Loucy (cell line): Measurements from ENCODE around the gene ADGRF3.
"Not testable (repeated sequence)": the region's sequence is repeated elsewhere in the genome, so short reads cannot be mapped to it uniquely, and the experiment has no call there.

Source experiments
- H2AFZ ChIP-seq: fragments of 200-600 bp; sonication (generic); 2 replicates; pipeline ENCODE4 v1.6.0; 2016; ENCODE audit warnings: antibody characterized with exemption, mild to moderate bottlenecking, low read length, moderate library complexity
- H3F3A ChIP-seq: fragments of 200-600 bp; 2 replicates; pipeline ENCODE4 v1.6.0; 2016; ENCODE audit warnings: antibody characterized with exemption, low read depth, mild to moderate bottlenecking
- H3K27me3 ChIP-seq: fragments of 200-600 bp; sonication (generic); 2 replicates; pipeline ENCODE4 v1.6.1; 2014; ENCODE audit warnings: low read length, mild to moderate bottlenecking; ENCODE audit not compliant: insufficient read depth, poor library complexity, severe bottlenecking
- H3K36me3 ChIP-seq: fragments of 200-600 bp; sonication (generic); 2 replicates; pipeline ENCODE4 v1.6.1; 2016; ENCODE audit warnings: low read length; ENCODE audit not compliant: insufficient read depth
- H3K4me1 ChIP-seq: fragments of 200-600 bp; sonication (generic); 2 replicates; pipeline ENCODE4 v1.5.1; 2014; ENCODE audit warnings: low read length, mild to moderate bottlenecking; ENCODE audit not compliant: insufficient read depth, poor library complexity, severe bottlenecking
- H3K4me2 ChIP-seq: fragments of 200-600 bp; sonication (generic); 2 replicates; pipeline ENCODE4 v1.6.0; 2014; ENCODE audit warnings: antibody characterized with exemption, low read length, low read depth, mild to moderate bottlenecking; ENCODE audit not compliant: poor library complexity, severe bottlenecking
- H3K4me3 ChIP-seq: fragments of 200-600 bp; sonication (generic); 2 replicates; pipeline ENCODE4 v1.5.1; 2014; ENCODE audit warnings: low read length, mild to moderate bottlenecking, mixed read lengths; ENCODE audit not compliant: poor library complexity, severe bottlenecking
- H3K79me2 ChIP-seq: fragments of 200-600 bp; sonication (generic); 2 replicates; pipeline ENCODE4 v1.6.1; 2014; ENCODE audit warnings: low read length; ENCODE audit not compliant: insufficient read depth
- H3K9ac ChIP-seq: fragments of 200-600 bp; sonication (generic); 2 replicates; pipeline ENCODE4 v1.6.0; 2014; ENCODE audit warnings: mild to moderate bottlenecking, low read depth, low read length, moderate library complexity; ENCODE audit not compliant: poor library complexity, severe bottlenecking
- H3K9me2 ChIP-seq: fragments of 200-600 bp; sonication (generic); replicated peaks from 2 replicates; pipeline ENCODE4 v1.6.1; 2016; ENCODE audit warnings: low read depth, low read length, mixed read lengths
- H3K9me3 ChIP-seq: fragments of 200-600 bp; sonication (generic); 2 replicates; pipeline ENCODE4 v1.6.1; 2014; ENCODE audit warnings: mild to moderate bottlenecking, antibody characterized with exemption, low read length, low read depth; ENCODE audit not compliant: insufficient read depth
- H4K20me1 ChIP-seq: fragments of 200-600 bp; sonication (generic); 2 replicates; pipeline ENCODE4 v1.6.0; 2014; ENCODE audit warnings: antibody characterized with exemption, low read length, mild to moderate bottlenecking; ENCODE audit not compliant: insufficient read depth, poor library complexity, severe bottlenecking
- EZH2phosphoT487 ChIP-seq: fragments of 200-600 bp; IDR thresholded peaks from 2 replicates; pipeline ENCODE4 v1.6.1; 2018; ENCODE audit warnings: antibody characterized with exemption, mild to moderate bottlenecking, moderate library complexity, borderline replicate concordance
- TF ChIP-seq, protein P1 (sequence below): fragments of 200-600 bp; sonication (generic); conservative IDR thresholded peaks from 2 replicates; pipeline ENCODE4 v1.5.1; 2014; ENCODE audit warnings: mild to moderate bottlenecking, antibody characterized with exemption, low read length

The ADGRF3 gene

GRCh38 chr2:26382564-26382963 is 36.0 kb upstream of the ADGRF3 start:
- Histone ChIP-seq H3K4me2 (no peak overlapping the region), H3K9me2 (no peaks in the 10 kb centered on the region), H3K4me1 (no peaks in the 10 kb centered on the region), H3K79me2 (no peaks in the 10 kb centered on the region), H3K4me3 (no peak overlapping the region), H3K9me3 (no peaks in the 10 kb centered on the region), H3F3A (no peaks in the 10 kb centered on the region), H4K20me1 (no peaks in the 10 kb centered on the region), H3K36me3 (peaks cover 61% of the 10 kb centered on the region; the same call in 1 of the 2 replicates), H3K27me3 (no peaks in the 10 kb centered on the region), H2AFZ (no peak overlapping the region), H3K9ac (no peak overlapping the region)
- TF ChIP-seq, protein P1, sequence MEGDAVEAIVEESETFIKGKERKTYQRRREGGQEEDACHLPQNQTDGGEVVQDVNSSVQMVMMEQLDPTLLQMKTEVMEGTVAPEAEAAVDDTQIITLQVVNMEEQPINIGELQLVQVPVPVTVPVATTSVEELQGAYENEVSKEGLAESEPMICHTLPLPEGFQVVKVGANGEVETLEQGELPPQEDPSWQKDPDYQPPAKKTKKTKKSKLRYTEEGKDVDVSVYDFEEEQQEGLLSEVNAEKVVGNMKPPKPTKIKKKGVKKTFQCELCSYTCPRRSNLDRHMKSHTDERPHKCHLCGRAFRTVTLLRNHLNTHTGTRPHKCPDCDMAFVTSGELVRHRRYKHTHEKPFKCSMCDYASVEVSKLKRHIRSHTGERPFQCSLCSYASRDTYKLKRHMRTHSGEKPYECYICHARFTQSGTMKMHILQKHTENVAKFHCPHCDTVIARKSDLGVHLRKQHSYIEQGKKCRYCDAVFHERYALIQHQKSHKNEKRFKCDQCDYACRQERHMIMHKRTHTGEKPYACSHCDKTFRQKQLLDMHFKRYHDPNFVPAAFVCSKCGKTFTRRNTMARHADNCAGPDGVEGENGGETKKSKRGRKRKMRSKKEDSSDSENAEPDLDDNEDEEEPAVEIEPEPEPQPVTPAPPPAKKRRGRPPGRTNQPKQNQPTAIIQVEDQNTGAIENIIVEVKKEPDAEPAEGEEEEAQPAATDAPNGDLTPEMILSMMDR: no peak
- no peak for TF ChIP-seq EZH2phosphoT487

- Histone ChIP-seq H3K36me3 (peaks cover 68% of the 10 kb centered on the region; the same call in 1 of the 2 replicates), H3K9ac (no peak overlapping the region), H3K79me2 (no peaks in the 10 kb centered on the region), H3K4me1 (no peaks in the 10 kb centered on the region), H3K9me3 (no peaks in the 10 kb centered on the region), H3K9me2 (no peaks in the 10 kb centered on the region), H2AFZ (no peak overlapping the region), H3K27me3 (no peaks in the 10 kb centered on the region), H3K4me3 (no peak overlapping the region), H4K20me1 (no peaks in the 10 kb centered on the region), H3F3A (no peaks in the 10 kb centered on the region), H3K4me2 (no peak overlapping the region)
- TF ChIP-seq EZH2phosphoT487: no peak
- TF ChIP-seq, protein P1: no peak
Observed at GRCh38 chr2:26380281-26380680, 33.7 kb upstream of the ADGRF3 start.

GRCh38 chr2:26376799-26377198 is 30.2 kb upstream of the ADGRF3 start:
- Histone ChIP-seq H3K9me3 (no peaks in the 10 kb centered on the region), H2AFZ (no peak overlapping the region), H3F3A (no peaks in the 10 kb centered on the region), H3K36me3 (peaks cover 76% of the 10 kb centered on the region; the same call in 1 of the 2 replicates), H3K4me2 (no peak overlapping the region), H3K9ac (no peak overlapping the region), H3K4me3 (no peak overlapping the region), H4K20me1 (no peaks in the 10 kb centered on the region), H3K79me2 (no peaks in the 10 kb centered on the region), H3K4me1 (no peaks in the 10 kb centered on the region), H3K9me2 (no peaks in the 10 kb centered on the region), H3K27me3 (no peaks in the 10 kb centered on the region)
- no peak for TF ChIP-seq EZH2phosphoT487
- TF ChIP-seq, protein P1: no peak

DNA sequence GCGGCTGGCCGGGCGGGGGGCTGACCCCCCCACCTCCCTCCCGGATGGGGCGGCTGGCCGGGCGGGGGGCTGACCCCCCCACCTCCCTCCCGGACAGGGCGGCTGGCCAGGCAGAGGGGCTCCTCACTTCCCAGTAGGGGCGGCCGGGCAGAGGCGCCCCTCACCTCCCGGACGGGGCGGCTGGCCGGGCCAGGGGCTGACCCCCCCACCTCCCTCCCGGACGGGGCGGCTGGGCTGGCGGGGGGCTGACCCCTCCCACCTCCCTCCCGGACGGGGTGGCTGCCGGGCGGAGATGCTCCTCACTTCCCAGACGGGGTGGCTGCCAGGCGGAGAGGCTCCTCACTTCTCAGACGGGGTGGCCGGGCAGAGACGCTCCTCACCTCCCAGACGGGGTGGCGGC is 24.3 kb upstream of the ADGRF3 start:
- H3K4me3 ChIP-seq, H3K9me2 ChIP-seq, H3K9me3 ChIP-seq, H3K79me2 ChIP-seq, H3F3A ChIP-seq, H2AFZ ChIP-seq, H3K4me1 ChIP-seq, H3K27me3 ChIP-seq, H3K9ac ChIP-seq, H3K4me2 ChIP-seq, H4K20me1 ChIP-seq: not testable (repeated sequence)
- H3K36me3 ChIP-seq: peaks cover 69% of the 10 kb centered on the region

- peaks cover 68% of the 10 kb centered on the region for H3K36me3 ChIP-seq
- not testable (repeated sequence) for H3K27me3 ChIP-seq, H3K4me2 ChIP-seq, H3K79me2 ChIP-seq, H4K20me1 ChIP-seq, H3F3A ChIP-seq, H3K9ac ChIP-seq, H3K9me3 ChIP-seq, H3K4me3 ChIP-seq, H3K9me2 ChIP-seq, H2AFZ ChIP-seq, H3K4me1 ChIP-seq
Observed at GRCh38 chr2:26369664-26370063, 23.1 kb upstream of the ADGRF3 start.
